NCI-H1417 (cell line): ENCODE data around the gene CORO2B.

Experiments
- DNase-seq, 3 experiments: peaks; one replicate each; lab custom pipeline; 2025; lab: John Stamatoyannopoulos, UW

CORO2B gene

GRCh38 chr15:68627995-68628394 lies 49.2 kb downstream of the CORO2B start:
- DNase-seq, result no peak

- peak in 2 of 3 experiments; percentile 43 to 71 for DNase-seq
Observed at GRCh38 chr15:68629519-68630210, 50.9 kb downstream of the CORO2B start.

GRCh38 chr15:68630211-68630555 lies 51.4 kb downstream of the CORO2B start:
- no peak for DNase-seq

- no peak for DNase-seq
Observed at GRCh38 chr15:68630836-68631235, 52.0 kb downstream of the CORO2B start.

- peak; percentile 40 to 86 (median 68) for DNase-seq
Observed at GRCh38 chr15:68631601-68632051, 52.8 kb downstream of the CORO2B start.

GRCh38 chr15:68632101-68632500 lies 53.3 kb downstream of the CORO2B start:
- no peak for DNase-seq

- no peak for DNase-seq
Observed at GRCh38 chr15:68633231-68634121, 54.7 kb downstream of the CORO2B start.

- no peak for DNase-seq
Observed at GRCh38 chr15:68634122-68634482, 55.3 kb downstream of the CORO2B start.

GRCh38 chr15:68634531-68634930 lies 55.7 kb downstream of the CORO2B start:
- DNase-seq, result no peak

- DNase-seq, result no peak
Observed at GRCh38 chr15:68635141-68635540, 56.3 kb downstream of the CORO2B start.

- DNase-seq, result peak in 1 of 3 experiments; percentile 23
Observed at GRCh38 chr15:68636256-68636655, 57.5 kb downstream of the CORO2B start.

- DNase-seq, result peak; percentile 87 to 98 (median 87)
Observed at GRCh38 chr15:68637767-68638404, 59.1 kb downstream of the CORO2B start.

- DNase-seq, result no peak
Observed at GRCh38 chr15:68638953-68639515, 60.2 kb downstream of the CORO2B start.

GRCh38 chr15:68639926-68640600 lies 61.3 kb downstream of the CORO2B start:
- DNase-seq, result no peak

- peak; percentile 36 to 87 (median 80) for DNase-seq
Observed at GRCh38 chr15:68640791-68641331, 62.1 kb downstream of the CORO2B start.

GRCh38 chr15:68641376-68641775 lies 62.6 kb downstream of the CORO2B start:
- no peak for DNase-seq

- DNase-seq, result no peak
Observed at GRCh38 chr15:68642491-68642845, 63.7 kb downstream of the CORO2B start.

GRCh38 chr15:68643216-68643830 lies 64.5 kb downstream of the CORO2B start:
- no peak for DNase-seq

GRCh38 chr15:68644083-68644904 lies 65.5 kb downstream of the CORO2B start:
- no peak for DNase-seq

GRCh38 chr15:68644996-68645395 lies 66.2 kb downstream of the CORO2B start:
- DNase-seq, result no peak
